Neural cell (in vitro differentiated cells): Measurements from ENCODE around the gene USF1. TPM values are rescaled to one million over a fixed set of nuclear protein-coding genes. Genes with fewer than 3 reads are reported as not detected.

Source experiments
- H2AFZ ChIP-seq: fragments of 200-600, 300-800 bp; sonication (generic), shearing (Covaris generic); 2 replicates; pipeline ENCODE4 v1.6.0; 2014; ENCODE audit warnings: low read depth, mild to moderate bottlenecking, antibody characterized with exemption, low read length, moderate library complexity
- H3F3A ChIP-seq: fragments of 200-600 bp; shearing (Covaris generic); 2 replicates; pipeline ENCODE4 v1.6.1; 2016; ENCODE audit warnings: mild to moderate bottlenecking, moderate library complexity, mixed read lengths, antibody characterized with exemption, low read length; ENCODE audit not compliant: insufficient read depth, poor library complexity, severe bottlenecking
- H3K27ac ChIP-seq: fragments of 200-600, 300-800 bp; sonication (generic), shearing (Covaris generic); 2 replicates; pipeline ENCODE4 v1.5.1; 2014; ENCODE audit warnings: mild to moderate bottlenecking, low read length, moderate library complexity
- H3K27me3 ChIP-seq: fragments of 300-800, 200-600 bp; sonication (generic), shearing (Covaris generic); 2 replicates; pipeline ENCODE4 v1.6.0; 2014; ENCODE audit warnings: mild to moderate bottlenecking, low read depth, low read length, moderate library complexity; ENCODE audit not compliant: insufficient read depth
- H3K36me3 ChIP-seq: fragments of 300-800, 200-600 bp; sonication (generic), shearing (Covaris generic); 2 replicates; pipeline ENCODE4 v1.5.1; 2014; ENCODE audit warnings: mild to moderate bottlenecking, antibody characterized with exemption, low read length, moderate library complexity; ENCODE audit not compliant: insufficient read depth
- H3K4me2 ChIP-seq: fragments of 300-800, 200-600 bp; sonication (generic), shearing (Covaris generic); 2 replicates; pipeline ENCODE4 v1.6.0; 2014; ENCODE audit warnings: mild to moderate bottlenecking, low read length
- H3K4me3 ChIP-seq: fragments of 300-800, 200-600 bp; sonication (generic), shearing (Covaris generic); 2 replicates; pipeline ENCODE4 v1.5.1; 2014; ENCODE audit warnings: mild to moderate bottlenecking, low read length, moderate library complexity
- H3K79me2 ChIP-seq: fragments of 200-600 bp; shearing (Covaris generic); replicated peaks from 2 replicates; pipeline ENCODE4 v1.6.0; 2014; ENCODE audit warnings: mild to moderate bottlenecking, low read length, moderate library complexity; ENCODE audit not compliant: insufficient read depth
- H3K9ac ChIP-seq: fragments of 300-800, 200-600 bp; sonication (generic), shearing (Covaris generic); 2 replicates; pipeline ENCODE4 v1.6.1; 2016; ENCODE audit warnings: mild to moderate bottlenecking, low read length, mixed read lengths
- H3K9me2 ChIP-seq: fragments of 200-600 bp; shearing (Covaris generic); 2 replicates; pipeline ENCODE4 v1.6.1; 2016; ENCODE audit warnings: mild to moderate bottlenecking, low read length, mixed read lengths; ENCODE audit not compliant: insufficient read depth
- H3K9me3 ChIP-seq: fragments of 200-600, 300-800 bp; sonication (generic), shearing (Covaris generic); 2 replicates; pipeline ENCODE4 v1.6.1; 2016; ENCODE audit warnings: mild to moderate bottlenecking, mixed run types, low read length, moderate library complexity, mixed read lengths
- H4K20me1 ChIP-seq: fragments of 200-600 bp; shearing (Covaris generic); 2 replicates; pipeline ENCODE4 v1.6.1; 2016; ENCODE audit warnings: mild to moderate bottlenecking, mixed run types; ENCODE audit not compliant: insufficient read depth
- EP300 ChIP-seq: fragments of 450-650 bp; conservative IDR thresholded peaks from 2 replicates; pipeline ENCODE4 v1.6.1; 2014; ENCODE audit warnings: antibody characterized with exemption, mild to moderate bottlenecking, moderate library complexity; ENCODE audit not compliant: poor library complexity, severe bottlenecking
- EZH2 ChIP-seq: fragments of 200-600, 300-800 bp; shearing (Covaris generic), sonication (generic); IDR thresholded peaks from 2 replicates; pipeline ENCODE4 v1.6.1; 2014; ENCODE audit warnings: antibody characterized with exemption, low read length, borderline replicate concordance, mild to moderate bottlenecking; ENCODE audit not compliant: insufficient read depth, poor library complexity, severe bottlenecking
- MXI1 ChIP-seq: fragments of 450-650 bp; conservative IDR thresholded peaks from 2 replicates; pipeline ENCODE4 v1.6.1; 2014; ENCODE audit warnings: antibody characterized with exemption, mild to moderate bottlenecking; ENCODE audit not compliant: poor library complexity, severe bottlenecking
- POLR2AphosphoS5 ChIP-seq: IDR thresholded peaks from 2 replicates; pipeline ENCODE4 v1.6.1; 2012
- RAD21 ChIP-seq: fragments of 450-650 bp; conservative IDR thresholded peaks from 2 replicates; pipeline ENCODE4 v1.6.1; 2014; ENCODE audit warnings: antibody characterized with exemption, mild to moderate bottlenecking, moderate library complexity
- SMC3 ChIP-seq: fragments of 450-650 bp; conservative IDR thresholded peaks from 2 replicates; pipeline ENCODE4 v1.6.1; 2014; ENCODE audit warnings: antibody characterized with exemption, mild to moderate bottlenecking, moderate library complexity; ENCODE audit not compliant: poor library complexity
- TAF1 ChIP-seq: IDR thresholded peaks from 2 replicates; pipeline ENCODE4 v1.6.1; 2012; ENCODE audit warnings: low read depth
- polyA plus RNA-seq: library from polyadenylated mRNA; depleted of rRNA; stranded (reverse); fragments of >200 nt; gene quantifications from 2 replicates; pipeline ENCODE4 v1.2.3, GENCODE V29; 2014
- TF ChIP-seq, protein P1 (sequence below): fragments of 450-650 bp; IDR thresholded peaks from 2 replicates; pipeline ENCODE4 v1.5.1; 2014; ENCODE audit warnings: antibody characterized with exemption, mild to moderate bottlenecking, moderate library complexity; ENCODE audit not compliant: poor library complexity, severe bottlenecking
- TF ChIP-seq, protein P2 (sequence below): IDR thresholded peaks from 2 replicates; pipeline ENCODE4 v1.6.1; 2012; ENCODE audit warnings: borderline replicate concordance

The USF1 gene
- polyA plus RNA-seq, 1 donor from 2014 or later = 366 TPM

DNA sequence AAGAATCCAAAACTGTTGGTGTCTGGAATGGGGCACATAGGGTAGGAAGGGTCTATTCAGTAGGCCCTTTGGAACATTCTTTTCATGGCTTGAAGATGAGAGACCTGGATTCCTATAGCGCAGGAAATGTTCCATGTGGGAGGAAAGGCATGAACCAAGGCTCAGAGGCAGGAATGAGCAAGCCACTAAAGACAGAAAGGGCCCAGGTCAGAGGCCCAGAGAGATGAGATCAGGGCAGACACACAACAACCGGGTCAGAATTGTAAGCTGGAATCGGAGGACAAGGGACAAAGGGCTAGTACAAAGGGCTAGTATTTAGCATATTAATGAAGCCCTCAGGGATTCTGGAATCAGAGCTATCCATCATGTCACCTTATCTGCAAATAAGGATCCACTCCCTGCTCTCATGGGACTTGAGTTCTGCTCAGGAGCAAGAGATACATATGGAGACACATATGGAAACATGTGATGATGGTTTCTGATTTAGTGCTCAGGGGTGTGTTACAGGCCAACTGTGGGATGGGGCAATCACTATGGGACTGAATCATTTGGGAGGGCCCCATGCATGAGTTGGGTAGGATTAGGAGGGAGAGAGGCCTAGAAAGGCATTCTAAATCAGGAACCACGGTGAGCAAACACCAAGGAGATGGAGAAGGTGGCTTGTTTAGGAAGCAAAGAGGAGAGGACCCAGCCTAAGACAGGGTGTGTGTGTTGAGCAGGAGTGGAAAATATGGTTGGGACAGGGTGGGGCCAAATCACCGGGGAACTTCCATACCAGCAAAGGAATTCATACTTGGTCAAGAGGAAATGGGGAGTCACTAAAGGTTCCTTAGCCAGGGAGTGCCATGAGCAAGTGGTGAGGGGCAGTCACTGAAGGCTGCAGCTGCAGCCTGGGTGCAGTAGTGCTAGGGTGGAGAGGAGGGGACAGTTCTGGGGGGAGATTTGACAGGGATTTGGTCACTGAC, 34.9 kb upstream of the USF1 start:
- Histone ChIP-seq H3K9me3 (no peaks in the 10 kb centered on the region), H3K27me3 (no peaks in the 10 kb centered on the region), H3K36me3 (no peaks in the 10 kb centered on the region), H3K79me2 (no peaks in the 10 kb centered on the region), H2AFZ (no peak overlapping the region), H3K9ac (no peak overlapping the region), H3K4me3 (no peak overlapping the region), H3K27ac (no peak overlapping the region), H3K4me2 (no peak overlapping the region), H4K20me1 (no peaks in the 10 kb centered on the region), H3F3A (no peaks in the 10 kb centered on the region), H3K9me2 (no peaks in the 10 kb centered on the region)
- TF ChIP-seq, protein P1, sequence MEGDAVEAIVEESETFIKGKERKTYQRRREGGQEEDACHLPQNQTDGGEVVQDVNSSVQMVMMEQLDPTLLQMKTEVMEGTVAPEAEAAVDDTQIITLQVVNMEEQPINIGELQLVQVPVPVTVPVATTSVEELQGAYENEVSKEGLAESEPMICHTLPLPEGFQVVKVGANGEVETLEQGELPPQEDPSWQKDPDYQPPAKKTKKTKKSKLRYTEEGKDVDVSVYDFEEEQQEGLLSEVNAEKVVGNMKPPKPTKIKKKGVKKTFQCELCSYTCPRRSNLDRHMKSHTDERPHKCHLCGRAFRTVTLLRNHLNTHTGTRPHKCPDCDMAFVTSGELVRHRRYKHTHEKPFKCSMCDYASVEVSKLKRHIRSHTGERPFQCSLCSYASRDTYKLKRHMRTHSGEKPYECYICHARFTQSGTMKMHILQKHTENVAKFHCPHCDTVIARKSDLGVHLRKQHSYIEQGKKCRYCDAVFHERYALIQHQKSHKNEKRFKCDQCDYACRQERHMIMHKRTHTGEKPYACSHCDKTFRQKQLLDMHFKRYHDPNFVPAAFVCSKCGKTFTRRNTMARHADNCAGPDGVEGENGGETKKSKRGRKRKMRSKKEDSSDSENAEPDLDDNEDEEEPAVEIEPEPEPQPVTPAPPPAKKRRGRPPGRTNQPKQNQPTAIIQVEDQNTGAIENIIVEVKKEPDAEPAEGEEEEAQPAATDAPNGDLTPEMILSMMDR = no peak
- no peak for TF ChIP-seq POLR2AphosphoS5
- TF ChIP-seq MXI1 = no peak
- TF ChIP-seq SMC3 = no peak
- TF ChIP-seq TAF1 = no peak
- TF ChIP-seq EP300 = no peak
- TF ChIP-seq, protein P2, sequence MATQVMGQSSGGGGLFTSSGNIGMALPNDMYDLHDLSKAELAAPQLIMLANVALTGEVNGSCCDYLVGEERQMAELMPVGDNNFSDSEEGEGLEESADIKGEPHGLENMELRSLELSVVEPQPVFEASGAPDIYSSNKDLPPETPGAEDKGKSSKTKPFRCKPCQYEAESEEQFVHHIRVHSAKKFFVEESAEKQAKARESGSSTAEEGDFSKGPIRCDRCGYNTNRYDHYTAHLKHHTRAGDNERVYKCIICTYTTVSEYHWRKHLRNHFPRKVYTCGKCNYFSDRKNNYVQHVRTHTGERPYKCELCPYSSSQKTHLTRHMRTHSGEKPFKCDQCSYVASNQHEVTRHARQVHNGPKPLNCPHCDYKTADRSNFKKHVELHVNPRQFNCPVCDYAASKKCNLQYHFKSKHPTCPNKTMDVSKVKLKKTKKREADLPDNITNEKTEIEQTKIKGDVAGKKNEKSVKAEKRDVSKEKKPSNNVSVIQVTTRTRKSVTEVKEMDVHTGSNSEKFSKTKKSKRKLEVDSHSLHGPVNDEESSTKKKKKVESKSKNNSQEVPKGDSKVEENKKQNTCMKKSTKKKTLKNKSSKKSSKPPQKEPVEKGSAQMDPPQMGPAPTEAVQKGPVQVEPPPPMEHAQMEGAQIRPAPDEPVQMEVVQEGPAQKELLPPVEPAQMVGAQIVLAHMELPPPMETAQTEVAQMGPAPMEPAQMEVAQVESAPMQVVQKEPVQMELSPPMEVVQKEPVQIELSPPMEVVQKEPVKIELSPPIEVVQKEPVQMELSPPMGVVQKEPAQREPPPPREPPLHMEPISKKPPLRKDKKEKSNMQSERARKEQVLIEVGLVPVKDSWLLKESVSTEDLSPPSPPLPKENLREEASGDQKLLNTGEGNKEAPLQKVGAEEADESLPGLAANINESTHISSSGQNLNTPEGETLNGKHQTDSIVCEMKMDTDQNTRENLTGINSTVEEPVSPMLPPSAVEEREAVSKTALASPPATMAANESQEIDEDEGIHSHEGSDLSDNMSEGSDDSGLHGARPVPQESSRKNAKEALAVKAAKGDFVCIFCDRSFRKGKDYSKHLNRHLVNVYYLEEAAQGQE = no peak
- TF ChIP-seq EZH2 = no peak
- TF ChIP-seq RAD21 = no peak

DNA sequence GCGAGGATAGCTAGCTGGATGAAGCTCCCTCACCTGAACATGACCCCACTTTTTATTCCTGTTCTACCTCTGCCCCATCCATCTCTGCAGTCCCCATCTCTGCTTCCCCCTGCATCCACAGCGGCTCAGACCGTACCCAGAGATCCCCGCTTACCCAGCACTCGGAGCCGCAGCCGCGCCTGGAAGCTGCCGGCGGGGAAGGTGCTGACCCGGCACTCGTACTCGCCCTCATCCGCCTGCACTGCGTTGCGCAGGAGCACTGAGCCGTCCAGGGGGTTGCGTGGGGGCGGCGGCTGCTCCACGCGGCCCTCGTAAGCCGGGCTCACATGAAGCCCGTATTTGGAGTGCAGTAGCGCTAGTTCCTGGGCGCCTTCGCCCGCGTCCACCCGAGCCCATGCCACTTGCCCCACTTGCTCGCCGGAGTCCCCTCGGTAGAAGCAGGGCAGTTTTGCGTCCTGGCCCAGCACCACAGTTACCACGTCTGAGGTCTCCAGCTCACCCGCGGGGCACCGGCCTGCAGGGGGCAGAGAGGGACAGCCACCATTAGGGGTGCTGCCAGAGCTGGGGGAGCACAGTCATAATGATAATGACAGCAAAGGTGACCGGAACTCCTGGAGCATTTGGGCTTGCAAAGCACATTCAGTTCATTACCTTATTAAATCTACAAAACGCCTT, 33.8 kb upstream of the USF1 start:
- H3K9me3 ChIP-seq = no peaks in the 10 kb centered on the region
- H3K27ac ChIP-seq = no peak overlapping the region
- H3K4me2 ChIP-seq = no peak overlapping the region
- no peaks in the 10 kb centered on the region for H3K79me2 ChIP-seq
- no peaks in the 10 kb centered on the region for H3K9me2 ChIP-seq
- H3F3A ChIP-seq = no peaks in the 10 kb centered on the region
- no peaks in the 10 kb centered on the region for H3K36me3 ChIP-seq
- TF ChIP-seq RAD21 (no peak), POLR2AphosphoS5 (no peak), EZH2 (no peak), TAF1 (no peak), SMC3 (no peak)
- TF ChIP-seq, protein P1 = no peak
- TF ChIP-seq, protein P2 = no peak
- no peak overlapping the region for H2AFZ ChIP-seq
- no peaks in the 10 kb centered on the region for H3K27me3 ChIP-seq
- no peaks in the 10 kb centered on the region for H4K20me1 ChIP-seq
- no peak overlapping the region for H3K9ac ChIP-seq
- H3K4me3 ChIP-seq = no peak overlapping the region
